DND-41 (cell line): ENCODE data around the gene CHN1.

Experiments
- ATAC-seq: fragments of 200-7000 bp; cut with Tn5 transposase; 3 replicates; pipeline ENCODE4 v1.9.1; 2021; ENCODE audit warnings: low read depth; ENCODE audit not compliant: insufficient read depth
- DNase-seq: peaks from one replicate; pipeline ENCODE4 v3.0.0-alpha.2; 2020
- H2AFZ ChIP-seq: 2 replicates; pipeline ENCODE4 v1.6.0; 2012; ENCODE audit warnings: low read depth, low read length
- H3K27ac ChIP-seq: 2 replicates; pipeline ENCODE4 v1.5.1; 2012; ENCODE audit warnings: low read length, inconsistent platforms
- H3K27me3 ChIP-seq: fragments of 200-600 bp; sonication (generic); 2 replicates; pipeline ENCODE4 v1.6.0; 2012; ENCODE audit warnings: low read length, mild to moderate bottlenecking, inconsistent platforms; ENCODE audit not compliant: insufficient read depth, poor library complexity
- H3K36me3 ChIP-seq: 2 replicates; pipeline ENCODE4 v1.5.1; 2012; ENCODE audit warnings: low read length, inconsistent platforms; ENCODE audit not compliant: insufficient read depth
- H3K4me1 ChIP-seq: 2 replicates; pipeline ENCODE4 v1.5.1; 2012; ENCODE audit warnings: mild to moderate bottlenecking, low read length; ENCODE audit not compliant: insufficient read depth
- H3K4me2 ChIP-seq: 2 replicates; pipeline ENCODE4 v1.6.0; 2012; ENCODE audit warnings: mild to moderate bottlenecking, moderate library complexity, low read length, inconsistent platforms; ENCODE audit not compliant: insufficient read depth
- H3K4me3 ChIP-seq, 2 experiments: fragments of 200-600 bp in 1 of 2; shearing (Covaris generic) in 1 of 2; 2 replicates each; pipeline ENCODE4 v1.5.1; 2012 to 2016; ENCODE audit warnings: inconsistent platforms in 2 of 2, low read length in 2 of 2, mild to moderate bottlenecking in 2 of 2, low read depth in 1 of 2, moderate library complexity in 1 of 2
- H3K79me2 ChIP-seq: 2 replicates; pipeline ENCODE4 v1.6.0; 2012; ENCODE audit warnings: low read length, inconsistent platforms; ENCODE audit not compliant: insufficient read depth
- H3K9ac ChIP-seq: 2 replicates; pipeline ENCODE4 v1.6.0; 2012; ENCODE audit warnings: low read depth, mild to moderate bottlenecking, inconsistent platforms, low read length, moderate library complexity
- H3K9me3 ChIP-seq: 2 replicates; pipeline ENCODE4 v1.5.1; 2012; ENCODE audit warnings: low read length, moderate library complexity, mild to moderate bottlenecking, inconsistent platforms; ENCODE audit not compliant: insufficient read depth, severe bottlenecking
- H4K20me1 ChIP-seq: 2 replicates; pipeline ENCODE4 v1.6.0; 2012; ENCODE audit warnings: low read length; ENCODE audit not compliant: insufficient read depth
- EZH2 ChIP-seq: IDR thresholded peaks from 3 replicates; pipeline ENCODE4 v1.6.1; 2012; ENCODE audit warnings: borderline replicate concordance, low read depth, mild to moderate bottlenecking, moderate library complexity, low read length, inconsistent platforms; ENCODE audit not compliant: severe bottlenecking
- TF ChIP-seq, protein P1 (sequence below): IDR thresholded peaks from 2 replicates; pipeline ENCODE4 v1.5.1; 2012; ENCODE audit warnings: borderline replicate concordance, low read length, moderate library complexity, mild to moderate bottlenecking; ENCODE audit not compliant: poor library complexity, severe bottlenecking; ENCODE audit errors: extremely low read depth

CHN1 gene

DNA sequence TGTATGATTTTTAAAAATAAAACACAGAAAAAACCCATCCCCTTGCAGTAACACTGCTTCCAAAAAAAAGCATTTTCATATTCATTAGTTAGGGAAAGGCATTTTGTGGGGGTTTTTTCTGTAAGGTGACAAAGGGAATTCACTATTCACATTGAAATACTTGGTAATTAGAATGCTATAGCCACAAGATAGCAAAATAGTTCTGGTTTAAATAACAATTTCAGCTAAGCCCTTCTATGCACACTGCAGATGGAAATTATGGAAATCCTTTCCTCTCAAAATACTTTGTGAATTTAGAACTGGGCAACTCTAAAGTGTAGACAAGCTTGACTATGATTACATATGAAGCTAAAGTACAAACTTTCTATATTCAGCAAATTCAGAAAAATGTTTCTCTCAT is 138.8 kb downstream of the CHN1 start:
- no peaks in the 10 kb centered on the region for H3K79me2 ChIP-seq
- no peak overlapping the region for H3K4me3 ChIP-seq
- TF ChIP-seq EZH2 = no peak
- TF ChIP-seq, protein P1, sequence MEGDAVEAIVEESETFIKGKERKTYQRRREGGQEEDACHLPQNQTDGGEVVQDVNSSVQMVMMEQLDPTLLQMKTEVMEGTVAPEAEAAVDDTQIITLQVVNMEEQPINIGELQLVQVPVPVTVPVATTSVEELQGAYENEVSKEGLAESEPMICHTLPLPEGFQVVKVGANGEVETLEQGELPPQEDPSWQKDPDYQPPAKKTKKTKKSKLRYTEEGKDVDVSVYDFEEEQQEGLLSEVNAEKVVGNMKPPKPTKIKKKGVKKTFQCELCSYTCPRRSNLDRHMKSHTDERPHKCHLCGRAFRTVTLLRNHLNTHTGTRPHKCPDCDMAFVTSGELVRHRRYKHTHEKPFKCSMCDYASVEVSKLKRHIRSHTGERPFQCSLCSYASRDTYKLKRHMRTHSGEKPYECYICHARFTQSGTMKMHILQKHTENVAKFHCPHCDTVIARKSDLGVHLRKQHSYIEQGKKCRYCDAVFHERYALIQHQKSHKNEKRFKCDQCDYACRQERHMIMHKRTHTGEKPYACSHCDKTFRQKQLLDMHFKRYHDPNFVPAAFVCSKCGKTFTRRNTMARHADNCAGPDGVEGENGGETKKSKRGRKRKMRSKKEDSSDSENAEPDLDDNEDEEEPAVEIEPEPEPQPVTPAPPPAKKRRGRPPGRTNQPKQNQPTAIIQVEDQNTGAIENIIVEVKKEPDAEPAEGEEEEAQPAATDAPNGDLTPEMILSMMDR = no peak
- no peaks in the 10 kb centered on the region for H3K9me3 ChIP-seq
- ATAC-seq = no peak
- no peak overlapping the region for H3K4me2 ChIP-seq
- no peak for DNase-seq
- no peaks in the 10 kb centered on the region for H3K36me3 ChIP-seq
- H3K4me1 ChIP-seq = no peaks in the 10 kb centered on the region
- H4K20me1 ChIP-seq = no peaks in the 10 kb centered on the region
- H3K27ac ChIP-seq = no peak overlapping the region
- H3K9ac ChIP-seq = no peak overlapping the region
- H3K27me3 ChIP-seq = no peaks in the 10 kb centered on the region
- no peak overlapping the region for H2AFZ ChIP-seq

GRCh38 chr2:174863183-174863582 is 142.0 kb downstream of the CHN1 start:
- H3K36me3 ChIP-seq = no peaks in the 10 kb centered on the region
- no peaks in the 10 kb centered on the region for H4K20me1 ChIP-seq
- no peaks in the 10 kb centered on the region for H3K4me1 ChIP-seq
- no peaks in the 10 kb centered on the region for H3K27me3 ChIP-seq
- H3K27ac ChIP-seq = no peak overlapping the region
- H3K79me2 ChIP-seq = no peaks in the 10 kb centered on the region
- no peak overlapping the region for H3K4me2 ChIP-seq
- no peak overlapping the region for H3K4me3 ChIP-seq
- no peak overlapping the region for H3K9ac ChIP-seq
- no peak overlapping the region for H2AFZ ChIP-seq
- TF ChIP-seq, protein P1 = no peak
- TF ChIP-seq EZH2 = no peak
- ATAC-seq (no peak), DNase-seq (no peak)
- H3K9me3 ChIP-seq = no peaks in the 10 kb centered on the region

- Histone ChIP-seq H3K9me3 (no peaks in the 10 kb centered on the region), H3K4me1 (no peaks in the 10 kb centered on the region), H3K9ac (no peak overlapping the region), H3K27me3 (no peaks in the 10 kb centered on the region), H3K4me2 (no peak overlapping the region), H3K4me3 (no peak overlapping the region), H3K27ac (no peak overlapping the region), H3K79me2 (no peaks in the 10 kb centered on the region), H2AFZ (no peak overlapping the region), H4K20me1 (no peaks in the 10 kb centered on the region), H3K36me3 (no peaks in the 10 kb centered on the region)
- DNase-seq = no peak
- TF ChIP-seq, protein P1 = no peak
- TF ChIP-seq EZH2 = no peak
- no peak for ATAC-seq
Observed at GRCh38 chr2:174859563-174860169, 145.5 kb downstream of the CHN1 start.

GRCh38 chr2:174858745-174859144 is 146.4 kb downstream of the CHN1 start:
- no peaks in the 10 kb centered on the region for H3K4me1 ChIP-seq
- H3K9me3 ChIP-seq = no peaks in the 10 kb centered on the region
- H2AFZ ChIP-seq = no peak overlapping the region
- H3K27me3 ChIP-seq = no peaks in the 10 kb centered on the region
- H4K20me1 ChIP-seq = no peaks in the 10 kb centered on the region
- DNase-seq (no peak), ATAC-seq (no peak)
- H3K36me3 ChIP-seq = no peaks in the 10 kb centered on the region
- no peak overlapping the region for H3K9ac ChIP-seq
- H3K27ac ChIP-seq = no peak overlapping the region
- no peak overlapping the region for H3K4me2 ChIP-seq
- no peak overlapping the region for H3K4me3 ChIP-seq
- no peaks in the 10 kb centered on the region for H3K79me2 ChIP-seq
- no peak for TF ChIP-seq EZH2
- TF ChIP-seq, protein P1 = no peak
